ENCODE results near the gene ACSF2.

DNA sequence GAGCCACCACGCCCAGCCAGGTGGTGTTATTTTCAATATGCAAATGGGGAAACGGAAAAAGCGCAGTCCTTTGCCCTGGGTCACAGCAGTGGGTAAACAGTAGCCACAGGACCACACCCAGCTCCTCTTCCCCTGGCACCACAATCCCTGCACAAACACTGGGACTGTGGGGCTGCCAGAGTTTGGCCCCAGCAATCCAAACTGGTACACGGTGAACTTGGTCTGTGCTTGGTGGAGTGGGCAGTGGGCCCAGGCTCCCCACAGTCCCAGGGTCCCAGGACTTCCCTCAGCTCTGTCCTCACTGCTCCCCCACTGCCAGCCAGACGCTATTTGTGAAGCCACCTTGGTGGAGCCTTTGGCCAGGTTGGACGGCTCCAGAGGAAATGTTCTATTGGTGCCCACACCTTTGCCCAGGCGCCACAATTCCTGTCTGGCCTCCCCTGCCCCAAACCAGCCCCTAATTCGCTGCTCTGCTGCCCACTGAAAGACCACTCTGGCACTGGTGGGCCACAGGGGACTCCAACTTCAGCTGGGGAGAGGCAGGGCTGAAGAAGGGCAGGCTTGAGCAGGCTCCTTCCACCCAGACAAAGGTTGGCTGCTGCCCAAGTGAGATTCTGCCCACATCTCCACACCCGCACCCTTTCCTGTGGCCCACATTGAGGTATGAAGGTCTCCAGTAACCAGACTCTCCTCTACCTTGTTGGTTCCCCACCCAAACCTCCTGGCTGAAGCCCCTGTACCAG is 40.5 kb downstream of the ACSF2 start:
- TF ChIP-seq, protein P1, sequence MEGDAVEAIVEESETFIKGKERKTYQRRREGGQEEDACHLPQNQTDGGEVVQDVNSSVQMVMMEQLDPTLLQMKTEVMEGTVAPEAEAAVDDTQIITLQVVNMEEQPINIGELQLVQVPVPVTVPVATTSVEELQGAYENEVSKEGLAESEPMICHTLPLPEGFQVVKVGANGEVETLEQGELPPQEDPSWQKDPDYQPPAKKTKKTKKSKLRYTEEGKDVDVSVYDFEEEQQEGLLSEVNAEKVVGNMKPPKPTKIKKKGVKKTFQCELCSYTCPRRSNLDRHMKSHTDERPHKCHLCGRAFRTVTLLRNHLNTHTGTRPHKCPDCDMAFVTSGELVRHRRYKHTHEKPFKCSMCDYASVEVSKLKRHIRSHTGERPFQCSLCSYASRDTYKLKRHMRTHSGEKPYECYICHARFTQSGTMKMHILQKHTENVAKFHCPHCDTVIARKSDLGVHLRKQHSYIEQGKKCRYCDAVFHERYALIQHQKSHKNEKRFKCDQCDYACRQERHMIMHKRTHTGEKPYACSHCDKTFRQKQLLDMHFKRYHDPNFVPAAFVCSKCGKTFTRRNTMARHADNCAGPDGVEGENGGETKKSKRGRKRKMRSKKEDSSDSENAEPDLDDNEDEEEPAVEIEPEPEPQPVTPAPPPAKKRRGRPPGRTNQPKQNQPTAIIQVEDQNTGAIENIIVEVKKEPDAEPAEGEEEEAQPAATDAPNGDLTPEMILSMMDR (IDR thresholded peaks at IDR 0.05) = no peak
- no peak for TF ChIP-seq POLR2AphosphoS5 (IDR thresholded peaks at IDR 0.05)
